Uterus (tissue), 2 donors: ENCODE results near the gene TNS1.

ENCODE experiments used
- CTCF ChIP-seq, 4 experiments: fragments of 200-600 bp in 2 of 4; fragments of 450-650 bp in 2 of 4; sonication (generic) in 2 of 4; IDR thresholded peaks; one replicate each; pipeline ENCODE4 v1.5.1; 2016 to 2019; ENCODE audit warnings: antibody characterized with exemption in 4 of 4, mild to moderate bottlenecking in 2 of 4, moderate library complexity in 1 of 4
- POLR2A ChIP-seq, 2 donors: fragments of 450-650 bp; IDR thresholded peaks; one replicate each; pipeline ENCODE4 v1.6.1; 2016; ENCODE audit warnings: antibody characterized with exemption in 2 of 2, mild to moderate bottlenecking in 1 of 2, moderate library complexity in 1 of 2

- TF ChIP-seq POLR2A (IDR thresholded peaks at IDR 0.05) (peak; percentile 21 to 51), CTCF (IDR thresholded peaks at IDR 0.05) (no peak)
Observed at GRCh38 chr2:218002845-218003180, at the start of gene TNS1.
